Esophagus (tissue), 2 donors: ENCODE data around the gene IL4. TPM values are rescaled to one million over a fixed set of nuclear protein-coding genes. Genes with fewer than 3 reads are reported as not detected.

Experiments used
- H3K27ac ChIP-seq, 2 donors: one replicate each; pipeline ENCODE4 v1.5.1; 2013; ENCODE audit warnings: low read depth in 2 of 2, mild to moderate bottlenecking in 2 of 2, inconsistent platforms in 1 of 2, low read length in 1 of 2, moderate library complexity in 1 of 2
- H3K27me3 ChIP-seq, 2 donors: one replicate each; pipeline ENCODE4 v1.6.1; 2013; ENCODE audit warnings: low read length in 2 of 2, control low read depth in 1 of 2, mild to moderate bottlenecking in 1 of 2; ENCODE audit not compliant: insufficient read depth in 2 of 2, control insufficient read depth in 1 of 2
- H3K36me3 ChIP-seq, 2 donors: one replicate each; pipeline ENCODE4 v1.6.1; 2013; ENCODE audit warnings: low read length in 1 of 2; ENCODE audit not compliant: control insufficient read depth in 2 of 2, insufficient read depth in 2 of 2
- H3K4me1 ChIP-seq, 2 donors: one replicate each; pipeline ENCODE4 v1.6.1; 2013; ENCODE audit warnings: low read length in 1 of 2; ENCODE audit not compliant: control insufficient read depth in 2 of 2, insufficient read depth in 2 of 2
- H3K4me3 ChIP-seq, 2 donors: one replicate each; pipeline ENCODE4 v1.5.1; 2013; ENCODE audit warnings: low read length in 2 of 2, mild to moderate bottlenecking in 2 of 2, low read depth in 1 of 2, moderate library complexity in 1 of 2
- H3K9me3 ChIP-seq, 2 donors: one replicate each; pipeline ENCODE4 v1.6.1; 2013; ENCODE audit warnings: mild to moderate bottlenecking in 2 of 2, low read depth in 1 of 2, low read length in 1 of 2, moderate library complexity in 1 of 2; ENCODE audit not compliant: control insufficient read depth in 2 of 2, insufficient read depth in 1 of 2
- WGBS, 2 donors: extraction: QIAGEN DNeasy Blood & Tissue Kit; methylation state at CpG; one replicate each; pipeline ENCODE4 v1.1.7; 2013; 5-methylcytosine and 5-hydroxymethylcytosine counted together
- polyA plus RNA-seq, 2 donors: library from polyadenylated mRNA; stranded (reverse); fragments of 200-250 nt; gene quantifications; one replicate each; pipeline ENCODE4 v1.2.3, GENCODE V29; 2013
- donor health status: healthy with polysubstance abuse.
- donor health status: Bipolar disorder and iron deficiency.

The IL4 gene
- polyA plus RNA-seq, 2 donors, result not detected

GRCh38 chr5:132663771-132664695, 9.8 kb upstream of the IL4 start:
- 81 to 88% methylated on average over 13 of the region's 13 CpGs for WGBS, 2 donors
- H3K4me1 ChIP-seq, result no peaks in the 10 kb centered on the region
- no peaks in the 10 kb centered on the region for H3K36me3 ChIP-seq
- no peak overlapping the region for H3K27ac ChIP-seq
- no peak overlapping the region for H3K4me3 ChIP-seq
- no peaks in the 10 kb centered on the region for H3K9me3 ChIP-seq
- no peaks in the 10 kb centered on the region for H3K27me3 ChIP-seq

GRCh38 chr5:132664696-132665209, 9.0 kb upstream of the IL4 start:
- no peaks in the 10 kb centered on the region for H3K36me3 ChIP-seq
- no peak overlapping the region for H3K4me3 ChIP-seq
- H3K27ac ChIP-seq, result no peak overlapping the region
- H3K9me3 ChIP-seq, result no peaks in the 10 kb centered on the region
- H3K27me3 ChIP-seq, result no peaks in the 10 kb centered on the region
- H3K4me1 ChIP-seq, result no peaks in the 10 kb centered on the region
- 97 to 98% methylated on average over 9 of the region's 9 CpGs for WGBS, 2 donors

GRCh38 chr5:132665574-132666080, 8.2 kb upstream of the IL4 start:
- no peaks in the 10 kb centered on the region for H3K4me1 ChIP-seq
- no peaks in the 10 kb centered on the region for H3K27me3 ChIP-seq
- no peak overlapping the region for H3K4me3 ChIP-seq
- no peaks in the 10 kb centered on the region for H3K9me3 ChIP-seq
- WGBS, 2 donors, result 85 to 90% methylated on average over 21 of the region's 21 CpGs
- H3K36me3 ChIP-seq, result no peaks in the 10 kb centered on the region
- no peak overlapping the region for H3K27ac ChIP-seq

- Histone ChIP-seq H3K4me3 (no peak overlapping the region), H3K4me1 (no peaks in the 10 kb centered on the region), H3K27me3 (no peaks in the 10 kb centered on the region), H3K9me3 (no peaks in the 10 kb centered on the region), H3K36me3 (no peaks in the 10 kb centered on the region), H3K27ac (no peak overlapping the region)
- whole genome bisulfite sequencing, 2 donors, result 88 to 89% methylated on average over 16 of the region's 16 CpGs
Observed at GRCh38 chr5:132666310-132667123, 7.3 kb upstream of the IL4 start.

GRCh38 chr5:132667309-132667708, 6.5 kb upstream of the IL4 start:
- Histone ChIP-seq H3K27me3 (no peaks in the 10 kb centered on the region), H3K4me1 (no peaks in the 10 kb centered on the region), H3K4me3 (no peak overlapping the region), H3K27ac (no peak overlapping the region), H3K36me3 (no peaks in the 10 kb centered on the region), H3K9me3 (no peaks in the 10 kb centered on the region)
- WGBS, 2 donors, result 88 to 89% methylated on average over 10 of the region's 10 CpGs

GRCh38 chr5:132667761-132668705, 5.8 kb upstream of the IL4 start:
- H3K27ac ChIP-seq, result no peak overlapping the region
- H3K9me3 ChIP-seq, result no peaks in the 10 kb centered on the region
- 79 to 83% methylated on average over 22 of the region's 22 CpGs for WGBS, 2 donors
- no peaks in the 10 kb centered on the region for H3K36me3 ChIP-seq
- no peaks in the 10 kb centered on the region for H3K4me1 ChIP-seq
- H3K4me3 ChIP-seq, result no peak overlapping the region
- no peaks in the 10 kb centered on the region for H3K27me3 ChIP-seq

- Histone ChIP-seq H3K27me3 (no peaks in the 10 kb centered on the region), H3K27ac (no peak overlapping the region), H3K9me3 (no peaks in the 10 kb centered on the region), H3K4me1 (peaks cover 0 to under 1% of the 10 kb centered on the region in 2 donors), H3K4me3 (no peak overlapping the region), H3K36me3 (no peaks in the 10 kb centered on the region)
- 88 to 89% methylated on average over 14 of the region's 14 CpGs for WGBS, 2 donors
Observed at GRCh38 chr5:132668706-132669454, 4.9 kb upstream of the IL4 start.

GRCh38 chr5:132669455-132669820, 4.4 kb upstream of the IL4 start:
- Histone ChIP-seq H3K27ac (no peak overlapping the region), H3K36me3 (no peaks in the 10 kb centered on the region), H3K4me3 (no peak overlapping the region), H3K4me1 (peaks cover 0 to 5% of the 10 kb centered on the region in 2 donors), H3K27me3 (no peaks in the 10 kb centered on the region), H3K9me3 (no peaks in the 10 kb centered on the region)
- WGBS, 2 donors, result 83 to 85% methylated on average over 7 of the region's 7 CpGs
